DOHH2 (cell line): ENCODE measurements around the gene RRBP1.

Experiments
- H3F3A ChIP-seq: fragments of 200-600 bp; sonication (generic), shearing (Covaris generic); 2 replicates; pipeline ENCODE4 v1.6.0; 2016; ENCODE audit warnings: antibody characterized with exemption, mild to moderate bottlenecking; ENCODE audit not compliant: control insufficient read depth, insufficient read depth
- H3K27ac ChIP-seq: fragments of 200-600 bp; sonication (generic); 2 replicates; pipeline ENCODE4 v1.5.1; 2014; ENCODE audit warnings: low read depth, mild to moderate bottlenecking, low read length, moderate library complexity
- H3K27me3 ChIP-seq: fragments of 200-600 bp; sonication (generic); 2 replicates; pipeline ENCODE4 v1.6.1; 2014; ENCODE audit warnings: mild to moderate bottlenecking, low read length, mixed read lengths; ENCODE audit not compliant: control insufficient read depth
- H3K36me3 ChIP-seq: fragments of 200-600 bp; sonication (generic); 2 replicates; pipeline ENCODE4 v1.6.1; 2014; ENCODE audit warnings: mild to moderate bottlenecking, low read length, moderate library complexity, mixed read lengths; ENCODE audit not compliant: control insufficient read depth
- H3K4me1 ChIP-seq: fragments of 200-600 bp; sonication (generic); 2 replicates; pipeline ENCODE4 v1.6.1; 2014; ENCODE audit warnings: mild to moderate bottlenecking, low read length, mixed read lengths; ENCODE audit not compliant: control insufficient read depth
- H3K4me2 ChIP-seq: fragments of 200-600 bp; sonication (generic); 2 replicates; pipeline ENCODE4 v1.6.0; 2014; ENCODE audit warnings: mild to moderate bottlenecking, low read length, moderate library complexity
- H3K4me3 ChIP-seq: fragments of 200-600 bp; sonication (generic); 2 replicates; pipeline ENCODE4 v1.5.1; 2014; ENCODE audit warnings: mild to moderate bottlenecking, low read length, mixed read lengths
- H3K79me2 ChIP-seq: fragments of 200-600 bp; sonication (generic); 2 replicates; pipeline ENCODE4 v1.6.1; 2014; ENCODE audit warnings: mild to moderate bottlenecking, low read length, mixed read lengths; ENCODE audit not compliant: control insufficient read depth
- H3K9me2 ChIP-seq: fragments of 200-600 bp; sonication (generic); replicated peaks from 2 replicates; pipeline ENCODE4 v1.6.1; 2014; ENCODE audit warnings: mild to moderate bottlenecking, low read length, mixed read lengths; ENCODE audit not compliant: control insufficient read depth
- H3K9me3 ChIP-seq: fragments of 200-600 bp; sonication (generic); 2 replicates; pipeline ENCODE4 v1.6.1; 2014; ENCODE audit warnings: antibody characterized with exemption, low read length, mixed read lengths; ENCODE audit not compliant: control insufficient read depth, insufficient read depth
- H4K20me1 ChIP-seq: fragments of 200-600 bp; sonication (generic); 2 replicates; pipeline ENCODE4 v1.6.0; 2014; ENCODE audit warnings: low read depth, mild to moderate bottlenecking, antibody characterized with exemption, low read length, moderate library complexity; ENCODE audit not compliant: control insufficient read depth, insufficient read depth
- EZH2phosphoT487 ChIP-seq: fragments of 200-600 bp; sonication (generic); IDR thresholded peaks from 2 replicates; pipeline ENCODE4 v1.6.1; 2017; ENCODE audit warnings: borderline replicate concordance, mild to moderate bottlenecking, antibody characterized with exemption, low read length, moderate library complexity, mixed read lengths
- TF ChIP-seq, protein P1 (sequence below): fragments of 200-600 bp; sonication (generic); IDR thresholded peaks from one replicate; pipeline ENCODE4 v1.5.1; 2014; ENCODE audit warnings: antibody characterized with exemption, mild to moderate bottlenecking, low read depth, low read length; ENCODE audit not compliant: poor library complexity, severe bottlenecking

Gene RRBP1

DNA sequence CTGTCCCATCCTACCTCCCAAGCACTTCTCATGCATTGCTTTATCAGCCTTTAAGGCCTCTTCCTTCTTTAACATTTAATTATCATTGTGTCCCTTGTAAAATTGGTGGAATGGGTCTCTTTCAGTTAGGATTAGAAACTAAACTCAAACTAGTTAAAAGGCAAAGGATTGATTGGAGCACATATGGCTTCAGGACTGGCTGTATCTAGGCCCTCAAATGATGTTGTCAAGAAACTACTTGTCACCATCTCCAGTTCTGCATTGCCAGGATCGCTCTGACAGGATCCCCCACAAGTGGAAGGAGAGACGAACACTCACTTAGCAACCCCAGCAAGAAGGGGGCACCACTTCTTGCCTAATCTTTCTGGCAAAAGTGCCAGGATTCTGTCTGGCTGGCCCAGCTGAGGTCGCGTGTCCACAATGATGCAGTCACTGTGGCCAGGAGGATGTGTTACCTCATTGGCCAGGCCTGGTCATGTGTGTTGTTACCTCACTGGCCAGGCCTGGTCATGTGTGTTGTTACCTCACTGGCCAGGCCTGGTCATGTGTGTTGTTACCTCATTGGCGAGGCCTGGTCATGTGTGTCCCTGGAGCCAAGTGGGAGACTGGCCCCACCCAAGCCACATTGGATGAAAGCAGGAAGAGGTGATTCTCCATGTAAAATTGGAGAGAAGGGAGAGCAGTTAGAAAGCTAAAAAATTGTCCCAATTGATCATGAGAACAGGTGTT, 22.7 kb upstream of the RRBP1 start:
- H3K9me3 ChIP-seq: no peaks in the 10 kb centered on the region
- H3F3A ChIP-seq: no peaks in the 10 kb centered on the region
- H4K20me1 ChIP-seq: no peaks in the 10 kb centered on the region
- no peaks in the 10 kb centered on the region for H3K4me1 ChIP-seq
- H3K4me3 ChIP-seq: no peak overlapping the region
- H3K9me2 ChIP-seq: no peaks in the 10 kb centered on the region
- no peak overlapping the region for H3K4me2 ChIP-seq
- no peaks in the 10 kb centered on the region for H3K27me3 ChIP-seq
- TF ChIP-seq, protein P1, sequence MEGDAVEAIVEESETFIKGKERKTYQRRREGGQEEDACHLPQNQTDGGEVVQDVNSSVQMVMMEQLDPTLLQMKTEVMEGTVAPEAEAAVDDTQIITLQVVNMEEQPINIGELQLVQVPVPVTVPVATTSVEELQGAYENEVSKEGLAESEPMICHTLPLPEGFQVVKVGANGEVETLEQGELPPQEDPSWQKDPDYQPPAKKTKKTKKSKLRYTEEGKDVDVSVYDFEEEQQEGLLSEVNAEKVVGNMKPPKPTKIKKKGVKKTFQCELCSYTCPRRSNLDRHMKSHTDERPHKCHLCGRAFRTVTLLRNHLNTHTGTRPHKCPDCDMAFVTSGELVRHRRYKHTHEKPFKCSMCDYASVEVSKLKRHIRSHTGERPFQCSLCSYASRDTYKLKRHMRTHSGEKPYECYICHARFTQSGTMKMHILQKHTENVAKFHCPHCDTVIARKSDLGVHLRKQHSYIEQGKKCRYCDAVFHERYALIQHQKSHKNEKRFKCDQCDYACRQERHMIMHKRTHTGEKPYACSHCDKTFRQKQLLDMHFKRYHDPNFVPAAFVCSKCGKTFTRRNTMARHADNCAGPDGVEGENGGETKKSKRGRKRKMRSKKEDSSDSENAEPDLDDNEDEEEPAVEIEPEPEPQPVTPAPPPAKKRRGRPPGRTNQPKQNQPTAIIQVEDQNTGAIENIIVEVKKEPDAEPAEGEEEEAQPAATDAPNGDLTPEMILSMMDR: no peak
- H3K27ac ChIP-seq: no peak overlapping the region
- H3K36me3 ChIP-seq: no peaks in the 10 kb centered on the region
- no peaks in the 10 kb centered on the region for H3K79me2 ChIP-seq

DNA sequence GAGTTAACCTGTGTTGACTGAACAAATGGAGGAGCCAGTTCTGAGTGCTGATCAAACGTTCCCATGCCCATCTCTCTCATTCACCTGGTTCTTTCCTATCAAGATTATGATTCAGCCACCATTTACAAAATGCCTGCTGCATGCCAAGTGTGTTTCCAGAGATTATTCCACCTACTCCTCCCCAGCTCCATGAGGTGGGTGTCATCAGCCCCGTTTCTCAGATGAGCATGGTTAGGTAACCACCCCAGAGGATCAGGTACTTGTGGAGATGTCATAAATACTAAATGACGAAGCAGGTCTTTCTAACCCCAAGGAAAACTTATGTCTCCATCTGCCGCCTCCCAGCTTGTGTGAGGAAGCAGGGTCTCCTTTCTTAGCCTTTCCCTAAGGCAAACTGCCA, 19.8 kb upstream of the RRBP1 start:
- Histone ChIP-seq H3K9me3 (no peaks in the 10 kb centered on the region), H3K27ac (no peak overlapping the region)

DNA sequence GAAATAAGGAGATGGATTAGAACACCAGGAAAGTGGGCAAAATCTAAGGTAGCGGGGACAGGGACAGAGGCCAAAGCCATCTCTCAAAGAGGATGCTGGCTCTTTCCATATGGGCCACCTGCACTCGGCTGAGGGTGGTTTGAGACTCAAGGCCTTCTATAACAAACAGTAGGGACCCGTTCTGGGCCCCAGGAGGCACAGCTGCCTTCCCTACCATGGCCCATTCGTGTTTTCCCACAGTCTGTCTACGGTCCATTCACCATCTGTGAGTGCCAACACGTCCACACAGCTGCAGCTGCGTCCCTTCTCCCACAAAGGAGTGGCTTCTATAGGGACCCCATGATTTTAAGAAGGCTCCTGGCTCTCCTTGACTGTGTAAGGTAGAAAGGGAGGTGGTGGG, 18.6 kb upstream of the RRBP1 start:
- H3K9me2 ChIP-seq: no peaks in the 10 kb centered on the region
- peaks cover 8% of the 10 kb centered on the region; the same call in 1 of the 2 replicates for H3K9me3 ChIP-seq
- H3K4me2 ChIP-seq: no peak overlapping the region
- no peaks in the 10 kb centered on the region for H4K20me1 ChIP-seq
- H3K4me3 ChIP-seq: no peak overlapping the region
- TF ChIP-seq, protein P1: no peak
- TF ChIP-seq EZH2phosphoT487: no peak
- no peaks in the 10 kb centered on the region for H3K4me1 ChIP-seq
- no peaks in the 10 kb centered on the region for H3K79me2 ChIP-seq
- H3K27me3 ChIP-seq: no peaks in the 10 kb centered on the region
- H3K27ac ChIP-seq: no peak overlapping the region
- no peaks in the 10 kb centered on the region for H3F3A ChIP-seq
- no peaks in the 10 kb centered on the region for H3K36me3 ChIP-seq

More for the DNA sequence above, 19.8 kb upstream of the RRBP1 start:
- Histone ChIP-seq H3K27me3 (no peaks in the 10 kb centered on the region), H4K20me1 (no peaks in the 10 kb centered on the region), H3K4me3 (no peak overlapping the region), H3F3A (no peaks in the 10 kb centered on the region), H3K79me2 (no peaks in the 10 kb centered on the region), H3K4me1 (no peaks in the 10 kb centered on the region), H3K36me3 (no peaks in the 10 kb centered on the region), H3K4me2 (no peak overlapping the region), H3K9me2 (no peaks in the 10 kb centered on the region)
- no peak for TF ChIP-seq EZH2phosphoT487
- TF ChIP-seq, protein P1: no peak
